ENCODE measurements around the gene HBS1L. TPM values are rescaled to one million over a fixed set of nuclear protein-coding genes. Genes with fewer than 3 reads are reported as not detected.

The HBS1L gene
- total and polyA plus RNA-seq, 10 of the 15 experiments (the other 5 are each of a cell fraction or from before 2014, with no cell fraction given), result 58.7 to 142 (median 78.8) TPM

DNA sequence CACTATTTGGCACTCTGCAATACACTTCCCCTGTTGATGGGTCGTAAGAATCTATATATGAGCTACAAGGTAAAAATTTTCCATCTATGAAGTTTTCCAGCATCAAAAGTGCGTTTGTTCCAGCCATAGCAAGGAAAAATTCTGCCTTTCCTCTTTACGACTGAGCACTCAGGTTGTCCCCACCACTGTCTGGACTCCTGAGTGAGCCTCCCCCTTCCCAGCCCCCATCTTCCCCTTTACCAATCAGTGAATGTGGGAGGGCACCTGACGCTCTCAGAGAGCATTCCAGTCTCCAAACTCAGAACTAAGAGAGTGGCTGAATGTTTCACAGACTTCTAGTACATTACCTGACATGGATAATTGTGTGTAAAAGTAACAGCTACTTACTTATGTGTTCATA, 104.7 kb downstream of the HBS1L start, which contains the start of gene ALDH8A1:
TSS of gene ALDH8A1 (minus strand) at position 175 of the 400 bp plus-strand sequence. CDS start at position 127, 48 bp downstream.
- no peak for DNase-seq (ENCODE audit: low read depth, low spot score)
- no peak within 1 kb of the TSS for H3K27ac ChIP-seq (ENCODE audit: control insufficient read depth, insufficient read depth)
- H3K4me1 ChIP-seq (ENCODE audit: control insufficient read depth, insufficient read depth, low read length), result no peaks in the 10 kb centered on the region
- POLR2A ChIA-PET, result no interaction called here
- in situ Hi-C loops (cut with MboI), result no loop called here
- H4K20me1 ChIP-seq (ENCODE audit: control insufficient read depth, insufficient read depth), result no peaks in the 10 kb centered on the region
- no peak within 1 kb of the TSS for H3K4me3 ChIP-seq
- no peaks in the 10 kb centered on the region for H3K79me2 ChIP-seq (ENCODE audit: control insufficient read depth, insufficient read depth, low read length)
- no peak within 1 kb of the TSS for H3K9ac ChIP-seq (ENCODE audit: control insufficient read depth, insufficient read depth, low read length)
- no peaks in the 10 kb centered on the region for H3K27me3 ChIP-seq (replicated peaks in 1 of 2; ENCODE audit: control insufficient read depth in 2 of 2, insufficient read depth in 2 of 2, low read length in 1 of 2)
- BruUV-seq (replicated peaks), result no TSS peak
- SMC1A ChIA-PET (ENCODE audit: uncharacterized antibody, unreplicated experiment), result interaction anchor here (1.8 to 2.3 kb wide), 2 partner anchors 10 kb away, joined by 5 to 8 read pairs; no protein-coding TSS in a partner anchor
- no peak for ATAC-seq
- H3K9me3 ChIP-seq (replicated peaks; ENCODE audit: control insufficient read depth, insufficient read depth, low read length), result no peaks in the 10 kb centered on the region
- no peak within 1 kb of the TSS for H2AFZ ChIP-seq (ENCODE audit: control insufficient read depth, low read depth, low read length)
- intact Hi-C loops (cut with micrococcal nuclease; ENCODE audit: unreplicated experiment), result loop anchor here (10.0 kb wide), 1 partner anchor 485 kb away; no protein-coding TSS in a partner anchor
- H3K4me2 ChIP-seq (ENCODE audit: control insufficient read depth, insufficient read depth), result no peak within 1 kb of the TSS
- FAIRE-seq, result no peak
- CTCF ChIA-PET, result interaction anchor here (0.6 to 3.7 kb wide), 2 partner anchors 9 to 13 kb away, joined by 3 to 20 read pairs; no protein-coding TSS in a partner anchor
- RAD21 ChIA-PET (ENCODE audit: unreplicated experiment), result interaction anchor here (1.5 kb wide), 1 partner anchor 9 kb away, joined by 7 read pairs; no protein-coding TSS in a partner anchor
- no peaks in the 10 kb centered on the region for H3K36me3 ChIP-seq (ENCODE audit: control insufficient read depth in 2 of 2, insufficient read depth in 2 of 2, low read length in 1 of 2)
- WGBS (ENCODE audit: insufficient coverage, insufficient replicate concordance, low lambda C conversion rate, missing lambda C conversion rate), result 50% methylated on average over 4 of the region's 4 CpGs
- TF ChIP-seq ZNF274 (IDR thresholded peaks at IDR 0.05; ENCODE audit: insufficient read depth, insufficient read length) (no peak), PKNOX1 (IDR thresholded peaks at IDR 0.05) (no peak), CHD1 (IDR thresholded peaks at IDR 0.05; ENCODE audit: low read depth, low read length) (no peak), EGR1 (IDR thresholded peaks at IDR 0.05; ENCODE audit: borderline replicate concordance in 1 of 2, low read depth in 2 of 2, low read length in 2 of 2) (no peak), NR2F1 (conservative IDR thresholded peaks at IDR 0.05) (no peak), TARDBP (IDR thresholded peaks at IDR 0.05; ENCODE audit: borderline replicate concordance) (no peak), ELK1 (IDR thresholded peaks at IDR 0.05; ENCODE audit: low read depth, low read length) (no peak), PAX8 (IDR thresholded peaks at IDR 0.05) (no peak), KLF5 (IDR thresholded peaks at IDR 0.05; ENCODE audit: partially characterized antibody) (no peak), HDGF (IDR thresholded peaks at IDR 0.05) (no peak), SMARCA5 (IDR thresholded peaks at IDR 0.05) (no peak), TAF1 (IDR thresholded peaks at IDR 0.05; ENCODE audit: borderline replicate concordance, low read depth, low read length) (no peak)

Measured in GM12878 (cell line).